AG09319 (cell line): ENCODE data around the gene SPAG4.

Experiments used
- DNase-seq: peaks from one replicate; pipeline ENCODE4 v3.0.0-alpha.2; 2010; ENCODE audit warnings: low read depth; ENCODE audit errors: extremely low read depth
- CTCF ChIP-seq: IDR thresholded peaks from 2 replicates; pipeline ENCODE4 v1.5.1; 2011; ENCODE audit warnings: low read depth, mild to moderate bottlenecking, inconsistent platforms, low read length, moderate library complexity

SPAG4 gene

DNA sequence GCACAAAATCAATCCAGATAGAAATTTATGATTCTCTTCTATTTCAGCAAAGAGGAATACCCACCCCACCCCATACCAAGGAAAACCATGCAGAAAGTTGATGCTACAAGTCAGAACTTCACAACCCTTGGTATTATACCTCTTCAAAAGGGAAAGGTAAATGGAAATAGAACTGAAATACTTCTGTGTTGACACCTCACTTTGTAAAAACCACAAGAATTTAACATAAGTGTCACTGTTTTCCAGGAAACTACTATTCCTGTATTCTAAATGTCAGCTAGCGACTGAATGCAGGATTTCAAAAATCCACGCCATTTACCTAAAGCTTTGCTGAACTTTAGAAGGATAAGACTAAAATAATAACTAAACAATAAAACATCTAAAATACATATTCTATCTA, 45.4 kb downstream of the SPAG4 start:
- DNase-seq = no peak
- no peak for TF ChIP-seq CTCF

DNA sequence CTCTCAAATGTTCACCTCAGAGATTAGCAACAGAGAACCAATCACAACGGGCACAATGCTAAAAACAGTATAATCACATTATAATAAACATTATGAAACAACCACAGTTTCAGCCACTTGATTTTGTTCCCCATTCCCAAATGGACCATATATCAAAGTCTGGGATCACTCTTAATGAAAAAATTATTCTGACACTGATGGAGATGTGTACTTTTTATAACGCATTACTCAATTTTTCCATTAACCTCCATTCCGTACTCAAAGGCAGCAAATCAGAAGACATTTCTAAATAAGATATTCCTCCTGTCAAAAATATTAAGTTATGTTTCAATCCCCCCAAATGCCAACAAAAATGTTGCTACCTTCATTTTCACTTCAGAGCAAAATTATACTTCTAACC, 46.3 kb downstream of the SPAG4 start:
- TF ChIP-seq CTCF = no peak

GRCh38 chr20:35662551-35662950, 46.9 kb downstream of the SPAG4 start:
- TF ChIP-seq CTCF = no peak
- no peak for DNase-seq

More for the DNA sequence above, 46.3 kb downstream of the SPAG4 start:
- no peak for DNase-seq

DNA sequence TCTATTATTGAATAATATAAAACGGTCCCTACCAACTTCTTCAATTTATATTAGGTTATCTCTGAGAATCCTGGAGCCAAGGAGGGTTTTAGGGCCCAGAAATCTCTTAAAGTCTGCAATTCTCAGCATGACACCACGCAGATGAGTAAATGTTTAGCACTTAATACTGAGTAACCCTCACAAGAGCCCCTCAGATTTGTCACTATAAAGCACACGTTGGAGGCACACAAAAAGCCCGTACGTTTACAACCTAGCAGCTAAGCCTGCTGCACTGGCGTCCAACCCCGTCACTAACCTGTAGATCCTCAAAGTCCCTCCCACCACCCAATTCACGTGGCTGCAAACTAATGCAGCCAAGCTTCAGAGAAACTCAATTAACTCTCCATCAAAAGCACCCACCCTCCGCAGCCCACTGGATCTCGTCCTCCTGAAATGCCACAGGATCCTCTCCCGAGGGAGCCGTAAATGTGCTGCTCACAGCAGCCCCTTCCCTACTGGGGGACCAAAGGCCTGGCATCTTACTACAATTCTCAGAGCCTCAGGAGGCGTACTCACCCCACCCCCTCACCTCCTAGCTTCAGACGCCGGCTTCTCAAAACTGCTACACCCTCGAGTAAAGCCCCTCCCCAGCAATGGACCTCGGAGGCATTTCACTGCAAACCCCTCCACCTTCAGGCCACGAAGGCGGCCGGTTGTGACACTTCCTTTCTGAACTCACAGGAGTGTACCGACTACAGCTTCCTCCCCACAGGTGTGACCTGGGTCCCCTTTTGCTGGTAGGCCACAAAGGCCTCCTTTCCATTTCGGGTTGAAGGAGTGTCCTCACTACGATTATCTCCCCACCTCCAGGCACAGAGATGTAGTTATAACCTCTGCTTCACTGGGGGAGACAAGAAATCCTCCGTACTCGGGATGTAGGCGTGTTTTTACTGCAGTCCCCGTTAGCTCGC, 48.2 kb downstream of the SPAG4 start:
- DNase-seq = no peak
- no peak for TF ChIP-seq CTCF

GRCh38 chr20:35664466-35665206, 49.0 kb downstream of the SPAG4 start, which contains the start of the genes CPNE1 and RBM12:
CPNE1 (minus strand) TSS chr20:35664900; CDS start chr20:35632923, 31,977 bp downstream.
RBM12 (minus strand) TSS chr20:35664900; CDS start chr20:35655322, 9,578 bp downstream.
- peak; percentile 83 for DNase-seq
- TF ChIP-seq CTCF = no peak

GRCh38 chr20:35665949-35666288, 50.3 kb downstream of the SPAG4 start:
- no peak for TF ChIP-seq CTCF
- no peak for DNase-seq

DNA sequence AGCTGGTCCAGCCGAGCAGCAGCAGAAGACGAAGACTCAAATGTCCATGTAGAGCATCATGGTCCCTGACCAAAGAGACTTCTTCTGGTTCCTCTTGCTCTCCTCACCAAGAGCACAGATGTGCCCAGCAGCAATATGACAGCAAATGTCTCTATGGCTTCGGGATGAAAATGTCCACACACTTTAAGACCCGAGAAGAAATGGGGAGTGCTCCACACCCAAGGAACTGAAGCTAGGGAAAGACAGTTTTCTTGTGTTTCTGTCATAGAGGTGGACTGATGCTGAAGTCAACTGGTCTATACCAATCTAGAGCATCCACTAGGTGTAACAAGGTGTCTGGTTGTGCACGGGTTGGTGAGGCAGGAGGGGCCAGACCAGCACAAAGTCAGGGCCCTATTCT, 53.6 kb downstream of the SPAG4 start:
- TF ChIP-seq CTCF = no peak
- no peak for DNase-seq
